ENCODE data around the gene TXNDC17. TPM values are rescaled to one million over a fixed set of nuclear protein-coding genes. Genes with fewer than 3 reads are reported as not detected.
A peak's percentile ranks its signal among the peaks of the same experiment; 100 is the strongest.

Gene TXNDC17
- total RNA-seq, 2 donors from 2014 or later: 135 to 151 TPM

DNA sequence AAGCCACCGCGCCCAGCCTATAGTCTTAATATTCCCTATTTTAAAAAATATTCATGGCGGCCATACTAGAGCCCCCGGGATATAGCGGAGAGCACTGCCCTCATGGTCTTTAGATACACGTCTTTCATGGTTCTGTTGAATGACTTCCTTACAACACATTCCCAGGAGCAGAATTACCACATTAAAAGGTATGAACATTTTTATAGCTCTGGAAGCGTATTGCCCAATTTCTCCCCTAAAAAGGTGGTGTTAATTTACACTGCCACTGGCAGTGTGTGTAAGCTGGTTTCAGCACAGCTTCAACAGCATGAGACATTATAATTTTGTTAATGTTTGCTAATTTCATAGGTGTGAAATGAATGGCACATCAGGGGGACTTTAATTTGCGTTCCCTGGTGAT is 29.7 kb downstream of the TXNDC17 start:
- Mint-ChIP-seq H3K27me3 (ENCODE audit: insufficient read depth) (peaks cover 15% of the 10 kb centered on the region), H3K4me1 (peaks cover 3% of the 10 kb centered on the region), H3K36me3 (ENCODE audit: low read depth) (no peaks in the 10 kb centered on the region), H3K27ac (no peak overlapping the region), H3K4me3 (no peak overlapping the region), H3K9me3 (no peaks in the 10 kb centered on the region)
- no peak overlapping the region for H3K27ac ChIP-seq (ENCODE audit: low read depth, low read length)
- no peaks in the 10 kb centered on the region for H3K4me1 ChIP-seq (ENCODE audit: control insufficient read depth, insufficient read depth, low read length)
- DNase-seq: peak; percentile 10
- no peak overlapping the region for H3K4me3 ChIP-seq (ENCODE audit: low read length)
- TF ChIP-seq, protein P1, sequence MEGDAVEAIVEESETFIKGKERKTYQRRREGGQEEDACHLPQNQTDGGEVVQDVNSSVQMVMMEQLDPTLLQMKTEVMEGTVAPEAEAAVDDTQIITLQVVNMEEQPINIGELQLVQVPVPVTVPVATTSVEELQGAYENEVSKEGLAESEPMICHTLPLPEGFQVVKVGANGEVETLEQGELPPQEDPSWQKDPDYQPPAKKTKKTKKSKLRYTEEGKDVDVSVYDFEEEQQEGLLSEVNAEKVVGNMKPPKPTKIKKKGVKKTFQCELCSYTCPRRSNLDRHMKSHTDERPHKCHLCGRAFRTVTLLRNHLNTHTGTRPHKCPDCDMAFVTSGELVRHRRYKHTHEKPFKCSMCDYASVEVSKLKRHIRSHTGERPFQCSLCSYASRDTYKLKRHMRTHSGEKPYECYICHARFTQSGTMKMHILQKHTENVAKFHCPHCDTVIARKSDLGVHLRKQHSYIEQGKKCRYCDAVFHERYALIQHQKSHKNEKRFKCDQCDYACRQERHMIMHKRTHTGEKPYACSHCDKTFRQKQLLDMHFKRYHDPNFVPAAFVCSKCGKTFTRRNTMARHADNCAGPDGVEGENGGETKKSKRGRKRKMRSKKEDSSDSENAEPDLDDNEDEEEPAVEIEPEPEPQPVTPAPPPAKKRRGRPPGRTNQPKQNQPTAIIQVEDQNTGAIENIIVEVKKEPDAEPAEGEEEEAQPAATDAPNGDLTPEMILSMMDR (conservative IDR thresholded peaks at IDR 0.05): no peak
- H3K36me3 ChIP-seq (ENCODE audit: control insufficient read depth, insufficient read depth, low read length): no peaks in the 10 kb centered on the region
- no peaks in the 10 kb centered on the region for H3K9me3 ChIP-seq (ENCODE audit: control insufficient read depth, low read length)
- H3K27me3 ChIP-seq (ENCODE audit: control insufficient read depth, insufficient read depth, low read length, poor library complexity, severe bottlenecking): no peaks in the 10 kb centered on the region
- 93 to 96% methylated on average over 7 to 8 of the region's 8 CpGs for WGBS, 2 experiments (ENCODE audit: insufficient coverage in 1 of 2, insufficient read length in 1 of 2)
- no peak overlapping the region for H3K9ac ChIP-seq (ENCODE audit: extremely low read depth, low read length, poor library complexity, severe bottlenecking)

DNA sequence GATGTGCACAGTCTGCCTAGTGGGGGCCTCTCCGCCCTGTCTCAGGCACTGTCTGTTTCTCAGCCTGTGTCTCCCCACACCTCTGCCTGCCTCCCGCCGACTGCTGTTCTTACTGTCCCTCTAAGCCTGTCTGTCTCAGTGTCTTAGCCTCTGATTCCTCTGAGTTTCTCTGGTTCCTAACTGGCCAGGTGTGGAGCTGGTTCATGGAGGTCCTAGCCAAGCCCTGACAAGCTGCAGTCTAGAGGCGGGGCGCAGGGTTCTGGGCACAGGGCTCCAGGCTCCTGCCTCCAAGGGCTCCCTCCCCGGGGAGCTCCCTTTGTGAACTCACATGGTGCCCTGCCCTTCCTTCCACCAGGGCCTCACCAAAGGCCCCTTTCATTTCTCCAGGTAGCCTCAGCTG is 30.1 kb downstream of the TXNDC17 start:
- Mint-ChIP-seq H3K27me3 (ENCODE audit: insufficient read depth) (peaks cover 13% of the 10 kb centered on the region), H3K36me3 (ENCODE audit: low read depth) (no peaks in the 10 kb centered on the region), H3K4me3 (no peak overlapping the region), H3K4me1 (peaks cover 3% of the 10 kb centered on the region), H3K9me3 (no peaks in the 10 kb centered on the region), H3K27ac (no peak overlapping the region)
- Histone ChIP-seq H3K27ac (ENCODE audit: low read depth, low read length) (no peak overlapping the region), H3K4me3 (ENCODE audit: low read length) (no peak overlapping the region), H3K27me3 (ENCODE audit: control insufficient read depth, insufficient read depth, low read length, poor library complexity, severe bottlenecking) (no peaks in the 10 kb centered on the region), H3K4me1 (ENCODE audit: control insufficient read depth, insufficient read depth, low read length) (no peaks in the 10 kb centered on the region), H3K9me3 (ENCODE audit: control insufficient read depth, low read length) (no peaks in the 10 kb centered on the region), H3K9ac (ENCODE audit: extremely low read depth, low read length, poor library complexity, severe bottlenecking) (no peak overlapping the region), H3K36me3 (ENCODE audit: control insufficient read depth, insufficient read depth, low read length) (no peaks in the 10 kb centered on the region)
- 92 to 97% methylated on average over 5 to 6 of the region's 6 CpGs for WGBS, 2 experiments (ENCODE audit: insufficient coverage in 1 of 2, insufficient read length in 1 of 2)
- TF ChIP-seq, protein P1 (conservative IDR thresholded peaks at IDR 0.05): no peak
- DNase-seq: peak; percentile 52

DNA sequence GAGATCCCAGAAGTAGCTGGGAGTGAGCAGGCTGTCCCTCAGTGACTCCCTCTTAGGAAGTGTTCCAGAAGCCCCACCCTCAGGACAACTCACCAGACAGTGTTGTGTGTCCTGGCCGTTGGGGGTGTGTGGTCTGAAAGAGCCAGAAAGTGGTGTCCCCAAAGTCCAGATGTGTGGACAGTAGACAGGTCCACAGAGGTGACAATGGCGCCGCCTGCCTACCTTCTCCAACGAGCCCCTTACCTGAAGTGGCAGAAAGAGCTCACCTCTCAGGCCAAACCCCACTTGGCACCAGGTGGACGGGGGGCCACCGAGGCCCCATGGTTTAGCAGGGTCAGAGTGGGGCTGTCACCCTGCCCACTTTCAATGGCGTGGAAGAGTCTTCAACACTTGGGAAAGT is 30.6 kb downstream of the TXNDC17 start:
- Histone ChIP-seq H3K9ac (ENCODE audit: extremely low read depth, low read length, poor library complexity, severe bottlenecking) (no peak overlapping the region), H3K4me1 (ENCODE audit: control insufficient read depth, insufficient read depth, low read length) (no peaks in the 10 kb centered on the region), H3K27ac (ENCODE audit: low read depth, low read length) (no peak overlapping the region), H3K36me3 (ENCODE audit: control insufficient read depth, insufficient read depth, low read length) (no peaks in the 10 kb centered on the region), H3K4me3 (ENCODE audit: low read length) (no peak overlapping the region), H3K27me3 (ENCODE audit: control insufficient read depth, insufficient read depth, low read length, poor library complexity, severe bottlenecking) (no peaks in the 10 kb centered on the region), H3K9me3 (ENCODE audit: control insufficient read depth, low read length) (no peaks in the 10 kb centered on the region)
- Mint-ChIP-seq H3K4me3 (no peak overlapping the region), H3K36me3 (ENCODE audit: low read depth) (no peaks in the 10 kb centered on the region), H3K9me3 (no peaks in the 10 kb centered on the region), H3K4me1 (peaks cover 5% of the 10 kb centered on the region), H3K27ac (no peak overlapping the region), H3K27me3 (ENCODE audit: insufficient read depth) (peaks cover 13% of the 10 kb centered on the region)
- 89 to 94% methylated on average over 4 to 7 of the region's 7 CpGs for WGBS, 2 experiments (ENCODE audit: insufficient coverage in 1 of 2, insufficient read length in 1 of 2)
- peak; percentile 47 for DNase-seq
- TF ChIP-seq, protein P1 (conservative IDR thresholded peaks at IDR 0.05): no peak

All from endodermal cell (in vitro differentiated cells).